ENCODE data around the gene PPIF.

Gene PPIF

DNA sequence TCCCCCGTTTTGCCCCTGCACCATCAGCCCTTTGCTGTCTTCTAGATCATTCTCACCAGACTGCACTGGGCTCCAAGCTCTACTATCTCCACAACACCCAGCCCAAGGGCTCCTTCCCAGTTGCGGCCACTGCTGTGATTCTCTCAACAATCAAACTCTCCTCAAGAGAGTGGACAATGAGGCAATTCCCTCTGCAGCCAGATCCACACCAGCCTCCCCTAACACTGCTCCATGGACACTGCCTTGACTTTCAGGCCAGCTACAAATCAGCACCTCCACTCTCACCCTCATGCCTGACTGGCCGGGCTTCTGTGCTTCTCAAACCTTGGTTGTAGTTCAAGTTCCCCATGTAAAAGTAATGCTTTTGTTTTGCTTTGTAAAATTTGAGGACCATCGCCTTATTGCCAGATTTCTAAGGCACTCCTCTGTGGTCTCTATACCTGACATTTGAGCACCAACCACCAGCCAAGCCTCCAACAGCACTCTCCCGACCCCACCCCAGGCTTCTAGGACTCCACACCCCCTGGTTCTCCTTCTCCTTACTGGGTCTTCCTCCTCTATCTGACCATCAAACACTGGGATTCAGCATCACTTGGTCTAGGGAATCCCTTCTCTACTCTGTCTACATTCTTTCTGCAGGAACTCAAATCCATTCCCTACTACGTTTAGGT lies 45.4 kb downstream of the PPIF start:
- DNase-seq (ENCODE audit: low read depth, low spot score) = no peak
- TF ChIP-seq, protein P1, sequence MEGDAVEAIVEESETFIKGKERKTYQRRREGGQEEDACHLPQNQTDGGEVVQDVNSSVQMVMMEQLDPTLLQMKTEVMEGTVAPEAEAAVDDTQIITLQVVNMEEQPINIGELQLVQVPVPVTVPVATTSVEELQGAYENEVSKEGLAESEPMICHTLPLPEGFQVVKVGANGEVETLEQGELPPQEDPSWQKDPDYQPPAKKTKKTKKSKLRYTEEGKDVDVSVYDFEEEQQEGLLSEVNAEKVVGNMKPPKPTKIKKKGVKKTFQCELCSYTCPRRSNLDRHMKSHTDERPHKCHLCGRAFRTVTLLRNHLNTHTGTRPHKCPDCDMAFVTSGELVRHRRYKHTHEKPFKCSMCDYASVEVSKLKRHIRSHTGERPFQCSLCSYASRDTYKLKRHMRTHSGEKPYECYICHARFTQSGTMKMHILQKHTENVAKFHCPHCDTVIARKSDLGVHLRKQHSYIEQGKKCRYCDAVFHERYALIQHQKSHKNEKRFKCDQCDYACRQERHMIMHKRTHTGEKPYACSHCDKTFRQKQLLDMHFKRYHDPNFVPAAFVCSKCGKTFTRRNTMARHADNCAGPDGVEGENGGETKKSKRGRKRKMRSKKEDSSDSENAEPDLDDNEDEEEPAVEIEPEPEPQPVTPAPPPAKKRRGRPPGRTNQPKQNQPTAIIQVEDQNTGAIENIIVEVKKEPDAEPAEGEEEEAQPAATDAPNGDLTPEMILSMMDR (IDR thresholded peaks at IDR 0.05; ENCODE audit: low read depth, low read length) = no peak
- no peak overlapping the region for H3K4me3 ChIP-seq (ENCODE audit: low read depth, low read length)

DNA sequence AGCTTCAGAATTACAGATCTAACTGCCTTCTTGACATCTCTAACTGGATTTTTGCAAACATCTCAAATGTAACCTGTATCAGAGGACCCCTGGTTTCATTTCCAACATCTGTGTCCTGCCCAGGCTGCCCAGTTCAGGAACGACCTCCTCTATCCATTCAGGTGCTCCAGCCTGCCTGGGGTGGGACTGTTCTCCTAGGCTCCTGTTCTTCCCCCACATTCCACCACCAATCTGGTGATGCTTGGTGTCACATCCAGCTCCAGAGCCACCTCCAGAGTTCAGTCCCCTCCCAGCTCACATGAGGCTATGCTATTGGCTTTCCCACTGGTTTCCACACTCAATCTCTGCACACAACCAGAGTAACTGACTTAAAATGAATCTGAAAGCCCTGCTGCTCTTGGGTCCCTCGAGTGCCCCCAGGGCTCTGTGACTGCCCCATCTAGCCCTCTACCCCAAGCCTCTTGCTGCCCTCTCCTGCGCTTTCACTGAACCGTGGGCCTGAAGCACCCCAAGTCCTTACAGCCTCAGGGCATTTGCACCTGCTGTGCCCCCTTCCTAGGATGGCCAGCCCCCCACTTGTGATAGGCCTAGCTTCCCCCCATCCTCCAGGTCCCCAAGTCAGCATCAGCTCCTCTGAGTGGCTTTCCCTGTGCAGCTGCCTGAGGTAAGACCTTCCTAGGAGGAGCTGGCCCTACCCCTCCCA lies 46.1 kb downstream of the PPIF start:
- H3K4me3 ChIP-seq (ENCODE audit: low read depth, low read length) = no peak overlapping the region
- in situ Hi-C loops (cut with HindIII; ENCODE audit: low sequenced_read_pairs) = no loop called here
- TF ChIP-seq, protein P1 (IDR thresholded peaks at IDR 0.05; ENCODE audit: low read depth, low read length) = no peak
- no peak for DNase-seq (ENCODE audit: low read depth, low spot score)

More for the DNA sequence above, 45.4 kb downstream of the PPIF start:
- in situ Hi-C loops (cut with HindIII; ENCODE audit: low sequenced_read_pairs) = no loop called here

DNA sequence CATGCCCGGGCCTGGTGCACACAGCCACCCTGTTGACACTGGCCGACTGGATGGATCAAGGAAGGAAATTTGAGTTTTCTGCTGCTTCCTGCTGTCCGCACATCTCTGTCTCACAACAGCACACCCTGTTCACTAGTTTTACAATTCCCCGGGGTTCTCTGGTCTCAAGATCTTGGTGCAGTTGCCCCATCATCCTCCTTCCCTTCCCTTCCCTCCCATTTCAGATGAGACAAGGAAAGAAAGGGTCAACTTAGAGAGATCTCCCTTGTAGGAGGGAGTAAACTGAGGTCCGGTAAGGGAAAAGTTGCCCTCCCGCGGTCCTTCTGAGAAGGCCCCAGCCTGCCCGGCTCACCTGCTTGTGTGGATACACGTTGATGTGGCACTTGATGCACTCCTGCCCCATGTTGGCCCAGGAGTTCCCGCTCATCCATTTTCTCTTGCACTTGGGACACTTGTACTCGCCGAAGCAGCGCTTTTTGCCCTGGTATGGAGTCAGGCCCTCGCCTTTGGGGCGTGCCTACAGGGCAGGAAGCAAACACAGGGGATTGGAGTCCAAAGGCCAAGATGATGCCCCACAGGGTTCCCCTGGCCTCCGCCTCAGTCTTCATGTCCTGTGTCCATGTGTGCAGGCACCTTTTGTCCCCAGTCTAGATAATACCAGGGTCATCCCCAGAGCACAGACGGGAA lies 46.8 kb downstream of the PPIF start:
- no peak overlapping the region for H3K4me3 ChIP-seq (ENCODE audit: low read depth, low read length)
- TF ChIP-seq, protein P1 (IDR thresholded peaks at IDR 0.05; ENCODE audit: low read depth, low read length) = no peak

DNA sequence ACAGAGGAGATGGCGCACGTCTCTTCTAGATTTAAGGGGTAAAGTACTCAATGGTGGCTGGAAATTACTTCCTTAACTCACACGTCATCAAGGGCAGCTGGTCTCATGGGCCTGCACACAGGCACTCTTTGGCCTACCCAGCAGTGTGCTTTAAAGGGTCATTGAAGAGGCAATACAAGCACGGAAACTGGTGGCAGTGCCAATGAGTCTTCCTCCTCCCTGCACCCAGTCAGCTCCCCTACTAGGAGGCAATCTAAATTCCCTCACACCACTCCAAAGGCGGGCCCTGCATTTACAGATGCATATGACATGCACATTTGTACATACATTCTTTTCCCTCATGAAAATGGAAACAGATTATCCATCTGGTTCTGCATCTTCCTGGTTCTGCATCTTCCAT lies 47.4 kb downstream of the PPIF start:
- no peak for DNase-seq (ENCODE audit: low read depth, low spot score)
- TF ChIP-seq, protein P1 (IDR thresholded peaks at IDR 0.05; ENCODE audit: low read depth, low read length) = no peak
- in situ Hi-C loops (cut with HindIII; ENCODE audit: low sequenced_read_pairs) = no loop called here
- H3K4me3 ChIP-seq (ENCODE audit: low read depth, low read length) = no peak overlapping the region

More for the DNA sequence above, 46.8 kb downstream of the PPIF start:
- in situ Hi-C loops (cut with HindIII; ENCODE audit: low sequenced_read_pairs) = no loop called here
- no peak for DNase-seq (ENCODE audit: low read depth, low spot score)

DNA sequence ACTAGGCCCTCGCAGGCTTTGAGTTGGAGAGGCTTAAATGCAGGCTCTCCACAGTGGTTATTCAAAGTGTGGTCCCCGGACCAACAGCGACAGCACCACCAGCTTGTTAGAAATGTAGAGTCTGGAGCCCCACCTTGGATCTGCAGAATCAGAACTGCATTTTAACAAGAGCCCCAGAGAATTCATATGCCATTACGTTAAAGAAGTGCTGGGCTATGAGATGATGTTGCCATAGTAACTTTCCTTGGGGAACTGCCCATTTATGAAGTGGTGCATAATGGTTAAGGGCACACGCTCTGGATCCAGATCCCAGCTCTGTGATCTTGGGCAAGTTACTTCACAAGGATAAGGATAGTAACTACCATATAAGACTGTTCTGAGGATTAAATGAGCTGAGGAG lies 49.3 kb downstream of the PPIF start:
- H3K4me3 ChIP-seq (ENCODE audit: low read depth, low read length) = no peak overlapping the region
- in situ Hi-C loops (cut with HindIII; ENCODE audit: low sequenced_read_pairs) = no loop called here
- no peak for DNase-seq (ENCODE audit: low read depth, low spot score)
- TF ChIP-seq, protein P1 (IDR thresholded peaks at IDR 0.05; ENCODE audit: low read depth, low read length) = no peak

DNA sequence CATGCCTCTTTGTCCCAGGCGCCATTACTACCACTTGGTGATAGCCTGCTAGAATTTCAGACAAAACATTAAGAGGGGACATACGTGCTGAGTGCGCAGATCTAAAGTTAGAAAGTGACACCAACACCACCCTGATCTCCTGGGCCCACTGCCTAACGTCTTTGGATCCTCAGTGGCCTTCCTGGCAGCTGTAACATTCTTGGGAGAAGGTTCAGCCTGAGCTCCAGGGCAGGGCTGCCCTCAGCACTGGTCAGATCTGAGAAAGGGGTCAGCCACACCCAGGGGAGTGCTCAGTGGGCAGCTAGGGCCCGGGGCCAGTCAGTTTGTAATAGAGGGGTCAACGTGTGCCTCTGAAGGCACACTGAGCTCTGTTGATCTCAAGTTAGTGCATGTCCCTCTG lies 49.8 kb downstream of the PPIF start:
- DNase-seq (ENCODE audit: low read depth, low spot score) = no peak
- in situ Hi-C loops (cut with HindIII; ENCODE audit: low sequenced_read_pairs) = no loop called here
- no peak overlapping the region for H3K4me3 ChIP-seq (ENCODE audit: low read depth, low read length)
- TF ChIP-seq, protein P1 (IDR thresholded peaks at IDR 0.05; ENCODE audit: low read depth, low read length) = no peak
